Measurements from ENCODE around the gene EPHA1.
"Not testable (repeated sequence)": the region's sequence is repeated elsewhere in the genome, so short reads cannot be mapped to it uniquely, and the experiment has no call there.

EPHA1 gene

DNA sequence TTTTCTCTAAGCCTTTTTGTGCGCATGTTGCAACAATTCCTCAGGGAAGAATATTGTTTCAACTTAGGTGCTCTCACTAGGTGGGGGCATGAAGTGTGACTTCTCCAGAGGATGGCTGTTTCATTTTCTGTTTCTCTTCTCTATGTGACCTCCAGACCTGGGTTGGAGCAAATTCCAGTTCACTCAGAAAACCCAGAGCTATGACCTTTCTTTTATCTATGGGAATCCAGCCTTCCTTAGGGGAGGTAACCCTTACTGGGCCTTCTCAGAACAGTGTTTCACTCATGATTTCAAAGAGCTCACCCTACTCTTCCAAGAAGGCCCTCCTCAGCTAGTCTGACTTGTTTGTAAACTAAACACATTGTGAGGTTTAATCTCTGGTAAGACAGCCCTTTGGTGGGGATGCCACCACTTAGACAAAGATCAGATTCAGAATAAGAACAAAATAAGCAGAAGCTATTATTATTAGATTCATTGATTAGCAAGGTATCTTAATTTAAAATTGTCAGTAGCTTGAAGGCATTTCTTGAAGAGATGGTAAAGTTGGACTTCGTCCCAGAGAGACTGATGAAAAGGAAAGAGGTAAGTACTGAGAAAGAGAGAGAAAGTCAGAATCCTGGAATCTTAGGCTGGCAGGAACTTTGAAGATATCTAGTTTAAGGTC, 18.0 kb upstream of the EPHA1 start (continued):
- TF ChIP-seq, protein P1, sequence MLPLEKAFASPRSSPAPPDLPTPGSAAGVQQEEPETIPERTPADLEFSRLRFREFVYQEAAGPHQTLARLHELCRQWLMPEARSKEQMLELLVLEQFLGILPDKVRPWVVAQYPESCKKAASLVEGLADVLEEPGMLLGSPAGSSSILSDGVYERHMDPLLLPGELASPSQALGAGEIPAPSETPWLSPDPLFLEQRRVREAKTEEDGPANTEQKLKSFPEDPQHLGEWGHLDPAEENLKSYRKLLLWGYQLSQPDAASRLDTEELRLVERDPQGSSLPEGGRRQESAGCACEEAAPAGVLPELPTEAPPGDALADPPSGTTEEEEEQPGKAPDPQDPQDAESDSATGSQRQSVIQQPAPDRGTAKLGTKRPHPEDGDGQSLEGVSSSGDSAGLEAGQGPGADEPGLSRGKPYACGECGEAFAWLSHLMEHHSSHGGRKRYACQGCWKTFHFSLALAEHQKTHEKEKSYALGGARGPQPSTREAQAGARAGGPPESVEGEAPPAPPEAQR (tag by site-specific recombination; IDR thresholded peaks at IDR 0.05), result no peak
- TF ChIP-seq ZIC2 (tag by site-specific recombination; IDR thresholded peaks at IDR 0.05), result no peak
- TF ChIP-seq, protein P2, sequence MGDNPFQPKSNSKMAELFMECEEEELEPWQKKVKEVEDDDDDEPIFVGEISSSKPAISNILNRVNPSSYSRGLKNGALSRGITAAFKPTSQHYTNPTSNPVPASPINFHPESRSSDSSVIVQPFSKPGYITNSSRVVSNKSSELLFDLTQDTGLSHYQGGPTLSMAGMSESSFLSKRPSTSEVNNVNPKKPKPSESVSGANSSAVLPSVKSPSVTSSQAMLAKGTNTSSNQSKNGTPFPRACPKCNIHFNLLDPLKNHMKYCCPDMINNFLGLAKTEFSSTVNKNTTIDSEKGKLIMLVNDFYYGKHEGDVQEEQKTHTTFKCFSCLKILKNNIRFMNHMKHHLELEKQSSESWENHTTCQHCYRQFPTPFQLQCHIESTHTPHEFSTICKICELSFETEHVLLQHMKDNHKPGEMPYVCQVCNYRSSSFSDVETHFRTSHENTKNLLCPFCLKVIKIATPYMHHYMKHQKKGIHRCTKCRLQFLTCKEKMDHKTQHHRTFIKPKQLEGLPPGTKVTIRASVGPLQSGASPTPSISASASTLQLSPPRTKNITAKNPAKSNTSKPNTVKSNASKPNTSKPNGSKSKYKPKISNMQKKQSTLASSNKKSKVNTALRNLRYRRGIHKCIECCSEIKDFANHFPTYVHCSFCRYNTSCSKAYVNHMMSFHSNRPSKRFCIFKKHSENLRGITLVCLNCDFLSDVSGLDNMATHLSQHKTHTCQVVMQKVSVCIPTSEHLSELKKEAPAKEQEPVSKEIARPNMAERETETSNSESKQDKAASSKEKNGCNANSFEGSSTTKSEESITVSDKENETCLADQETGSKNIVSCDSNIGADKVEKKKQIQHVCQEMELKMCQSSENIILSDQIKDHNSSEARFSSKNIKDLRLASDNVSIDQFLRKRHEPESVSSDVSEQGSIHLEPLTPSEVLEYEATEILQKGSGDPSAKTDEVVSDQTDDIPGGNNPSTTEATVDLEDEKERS (tag by site-specific recombination; IDR thresholded peaks at IDR 0.05), result no peak

GRCh38 chr7:143424476-143424875, 15.8 kb upstream of the EPHA1 start:
- H3K9me3 ChIP-seq (ENCODE audit: control insufficient read depth, insufficient read depth, low read depth, low read length); H3K27ac ChIP-seq (ENCODE audit: extremely low read depth, low read depth, low read length); H3K4me1 ChIP-seq (ENCODE audit: control insufficient read depth, insufficient read depth, low read length); H3K4me3 ChIP-seq (ENCODE audit: low read depth, low read length); POLR2A ChIA-PET; H3K36me3 ChIP-seq (ENCODE audit: control insufficient read depth in 2 of 2, insufficient read depth in 1 of 2, low read length in 2 of 2): not testable (repeated sequence)
- CTCF ChIA-PET, result interaction anchor here (0.6 to 1.2 kb wide), 4 partner anchors 115 to 1029 kb away, joined by 3 to 4 read pairs (median 3); no protein-coding TSS in a partner anchor

DNA sequence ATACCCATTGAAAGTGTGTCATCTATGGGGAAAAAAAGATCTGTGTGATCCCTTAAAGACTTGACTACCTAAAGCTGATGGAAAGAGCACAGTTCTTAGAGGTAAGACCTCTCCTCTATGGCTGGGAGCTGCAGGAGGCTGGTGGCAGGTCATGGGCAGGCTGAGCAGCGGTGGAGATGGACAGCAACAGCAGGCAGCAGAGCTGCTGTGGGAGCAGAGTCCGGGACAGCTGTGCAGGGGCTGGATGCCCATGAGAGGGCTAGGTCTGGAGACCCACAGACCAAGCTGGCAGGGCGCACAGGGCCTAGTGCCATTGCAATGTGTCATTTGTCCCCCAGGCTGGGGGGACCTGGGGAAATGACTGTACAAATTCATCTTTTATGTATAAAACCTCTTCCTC, 13.4 kb upstream of the EPHA1 start:
- CTCF ChIA-PET, result interaction anchor here (2.3 kb wide), 1 partner anchor 182 kb away, joined by 8 read pairs; no protein-coding TSS in a partner anchor
- POLR2A ChIA-PET, result no interaction called here
- no peak overlapping the region for H3K4me3 ChIP-seq (ENCODE audit: low read depth, low read length)
- H3K9me3 ChIP-seq (ENCODE audit: control insufficient read depth, insufficient read depth, low read depth, low read length), result no peaks in the 10 kb centered on the region
- H3K27ac ChIP-seq (ENCODE audit: extremely low read depth, low read depth, low read length), result no peak overlapping the region
- TF ChIP-seq ZNF660 (tag by site-specific recombination; IDR thresholded peaks at IDR 0.05) (no peak), ZNF169 (tag by site-specific recombination; IDR thresholded peaks at IDR 0.05) (no peak), ZNF280C (tag by site-specific recombination; IDR thresholded peaks at IDR 0.05) (no peak), ZBTB20 (tag by site-specific recombination; IDR thresholded peaks at IDR 0.05) (no peak), ZNF501 (tag by site-specific recombination; IDR thresholded peaks at IDR 0.05) (no peak), ZNF26 (tag by site-specific recombination; IDR thresholded peaks at IDR 0.05) (no peak), ELK4 (IDR thresholded peaks at IDR 0.05; ENCODE audit: borderline replicate concordance, low read depth, low read length) (no peak), ZNF423 (tag by site-specific recombination; IDR thresholded peaks at IDR 0.05) (no peak), ZNF629 (tag by site-specific recombination; IDR thresholded peaks at IDR 0.05) (no peak), ZBTB21 (tag by site-specific recombination; IDR thresholded peaks at IDR 0.05) (no peak), GLIS1 (tag by site-specific recombination; IDR thresholded peaks at IDR 0.05) (no peak), ZNF701 (tag by site-specific recombination; IDR thresholded peaks at IDR 0.05) (no peak)
- TF ChIP-seq, protein P3, sequence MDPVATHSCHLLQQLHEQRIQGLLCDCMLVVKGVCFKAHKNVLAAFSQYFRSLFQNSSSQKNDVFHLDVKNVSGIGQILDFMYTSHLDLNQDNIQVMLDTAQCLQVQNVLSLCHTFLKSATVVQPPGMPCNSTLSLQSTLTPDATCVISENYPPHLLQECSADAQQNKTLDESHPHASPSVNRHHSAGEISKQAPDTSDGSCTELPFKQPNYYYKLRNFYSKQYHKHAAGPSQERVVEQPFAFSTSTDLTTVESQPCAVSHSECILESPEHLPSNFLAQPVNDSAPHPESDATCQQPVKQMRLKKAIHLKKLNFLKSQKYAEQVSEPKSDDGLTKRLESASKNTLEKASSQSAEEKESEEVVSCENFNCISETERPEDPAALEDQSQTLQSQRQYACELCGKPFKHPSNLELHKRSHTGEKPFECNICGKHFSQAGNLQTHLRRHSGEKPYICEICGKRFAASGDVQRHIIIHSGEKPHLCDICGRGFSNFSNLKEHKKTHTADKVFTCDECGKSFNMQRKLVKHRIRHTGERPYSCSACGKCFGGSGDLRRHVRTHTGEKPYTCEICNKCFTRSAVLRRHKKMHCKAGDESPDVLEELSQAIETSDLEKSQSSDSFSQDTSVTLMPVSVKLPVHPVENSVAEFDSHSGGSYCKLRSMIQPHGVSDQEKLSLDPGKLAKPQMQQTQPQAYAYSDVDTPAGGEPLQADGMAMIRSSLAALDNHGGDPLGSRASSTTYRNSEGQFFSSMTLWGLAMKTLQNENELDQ (tag by site-specific recombination; IDR thresholded peaks at IDR 0.05; ENCODE audit: low read depth), result no peak
- H3K36me3 ChIP-seq (ENCODE audit: control insufficient read depth in 2 of 2, insufficient read depth in 1 of 2, low read length in 2 of 2), result no peaks in the 10 kb centered on the region
- no peaks in the 10 kb centered on the region for H3K4me1 ChIP-seq (ENCODE audit: control insufficient read depth, insufficient read depth, low read length)

Measured in HEK293 (cell line).